A549 (cell line): ENCODE measurements around the gene RNF32.

Experiments
- CHD4 ChIP-seq: fragments of 200-600 bp; sonication (generic); IDR thresholded peaks from 2 replicates; pipeline ENCODE4 v1.6.1; 2016; ENCODE audit warnings: antibody characterized with exemption, mild to moderate bottlenecking, borderline replicate concordance
- FOSL2 ChIP-seq, 2 experiments: fragments of 450-650 bp in 1 of 2; fragments of >200 bp in 1 of 2; sonication (Bioruptor Twin) in 1 of 2; formaldehyde crosslinking; IDR thresholded peaks; 2 replicates each; pipeline versions ENCODE4 v1.5.0 to v1.6.1; 2016 to 2020; ENCODE audit warnings: mild to moderate bottlenecking in 1 of 2, moderate library complexity in 1 of 2
- POLR2A ChIP-seq: IDR thresholded peaks from 2 replicates; pipeline ENCODE4 v1.6.1; 2012; ENCODE audit warnings: mild to moderate bottlenecking, low read length
- POLR2AphosphoS2 ChIP-seq: conservative IDR thresholded peaks from 2 replicates; pipeline ENCODE4 v1.6.1; 2012; ENCODE audit warnings: low read length, improper control_type of control experiment, inconsistent platforms
- TF ChIP-seq, protein P1 (sequence below): fragments of >200 bp; sonication (Bioruptor Twin); formaldehyde crosslinking; IDR thresholded peaks from 3 replicates; pipeline ENCODE4 v1.5.1; 2016

DNA sequence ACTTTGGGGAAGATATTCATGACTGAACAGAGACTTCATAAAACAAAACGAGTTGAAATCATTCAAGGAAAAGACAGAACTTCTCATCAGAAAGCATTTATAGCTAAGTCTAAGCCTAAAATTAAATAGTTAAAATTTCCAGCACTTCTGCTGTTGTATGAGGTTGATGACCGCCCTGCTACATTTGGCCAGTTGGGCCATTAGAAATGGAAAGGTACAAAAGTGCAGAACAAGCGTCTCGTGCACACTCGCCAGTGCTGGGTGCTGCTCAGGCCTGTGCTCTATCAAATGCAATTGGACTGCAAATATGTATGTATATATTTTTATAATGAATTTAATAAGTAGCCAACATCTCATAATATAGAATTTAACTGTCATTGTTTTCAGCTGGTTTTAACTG is 34.4 kb upstream of the RNF32 start:
- TF ChIP-seq, protein P1, sequence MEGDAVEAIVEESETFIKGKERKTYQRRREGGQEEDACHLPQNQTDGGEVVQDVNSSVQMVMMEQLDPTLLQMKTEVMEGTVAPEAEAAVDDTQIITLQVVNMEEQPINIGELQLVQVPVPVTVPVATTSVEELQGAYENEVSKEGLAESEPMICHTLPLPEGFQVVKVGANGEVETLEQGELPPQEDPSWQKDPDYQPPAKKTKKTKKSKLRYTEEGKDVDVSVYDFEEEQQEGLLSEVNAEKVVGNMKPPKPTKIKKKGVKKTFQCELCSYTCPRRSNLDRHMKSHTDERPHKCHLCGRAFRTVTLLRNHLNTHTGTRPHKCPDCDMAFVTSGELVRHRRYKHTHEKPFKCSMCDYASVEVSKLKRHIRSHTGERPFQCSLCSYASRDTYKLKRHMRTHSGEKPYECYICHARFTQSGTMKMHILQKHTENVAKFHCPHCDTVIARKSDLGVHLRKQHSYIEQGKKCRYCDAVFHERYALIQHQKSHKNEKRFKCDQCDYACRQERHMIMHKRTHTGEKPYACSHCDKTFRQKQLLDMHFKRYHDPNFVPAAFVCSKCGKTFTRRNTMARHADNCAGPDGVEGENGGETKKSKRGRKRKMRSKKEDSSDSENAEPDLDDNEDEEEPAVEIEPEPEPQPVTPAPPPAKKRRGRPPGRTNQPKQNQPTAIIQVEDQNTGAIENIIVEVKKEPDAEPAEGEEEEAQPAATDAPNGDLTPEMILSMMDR = no peak
- no peak for TF ChIP-seq POLR2AphosphoS2
- no peak for TF ChIP-seq POLR2A
- no peak for TF ChIP-seq CHD4
- no peak for TF ChIP-seq FOSL2 (IDR thresholded peaks at IDR 0.05)
- no peak for TF ChIP-seq FOSL2 (CRISPR knock-in tag; IDR thresholded peaks at IDR 0.05)
